Tibial nerve (tissue), 4 donors: ENCODE measurements around the gene DNAJB1. TPM values are rescaled to one million over a fixed set of nuclear protein-coding genes. Genes with fewer than 3 reads are reported as not detected.

Experiments used
- DNase-seq, 2 donors: peaks; one replicate each; pipeline ENCODE4 v3.0.0-alpha.2; 2019; ENCODE audit warnings: low spot score in 2 of 2
- H3K27ac ChIP-seq, 4 donors: fragments of 200-600 bp; sonication (generic) in 3 of 4; one replicate each; pipeline ENCODE4 v1.5.1; 2017 to 2019; ENCODE audit warnings: mild to moderate bottlenecking in 1 of 4
- H3K27me3 ChIP-seq, 2 donors: fragments of 200-600 bp; sonication (generic) in 1 of 2; one replicate each; pipeline versions ENCODE4 v1.5.1 to v1.6.0; 2017 to 2019
- H3K36me3 ChIP-seq, 3 donors: fragments of 200-600 bp; sonication (generic); one replicate each; pipeline ENCODE4 v1.5.1; 2018 to 2019
- H3K4me1 ChIP-seq, 4 donors: fragments of 200-600 bp; sonication (generic) in 3 of 4; one replicate each; pipeline ENCODE4 v1.5.1; 2017 to 2019
- H3K4me3 ChIP-seq, 4 donors: fragments of 200-600 bp; sonication (generic) in 3 of 4; one replicate each; pipeline ENCODE4 v1.5.1; 2017 to 2019; ENCODE audit warnings: mild to moderate bottlenecking in 1 of 4, moderate library complexity in 1 of 4
- H3K9me3 ChIP-seq, 4 donors: fragments of 200-600 bp; sonication (generic) in 3 of 4; one replicate each; pipeline ENCODE4 v1.5.1; 2017 to 2019
- EP300 ChIP-seq, 2 donors: sonication (generic); formaldehyde crosslinking; IDR thresholded peaks; one replicate each; pipeline ENCODE4 v1.6.1; 2017; ENCODE audit warnings: antibody characterized with exemption in 2 of 2, mild to moderate bottlenecking in 1 of 2
- POLR2A ChIP-seq, 2 donors: fragments of 450-650 bp; IDR thresholded peaks; one replicate each; pipeline ENCODE4 v1.6.1; 2017; ENCODE audit warnings: antibody characterized with exemption in 2 of 2, mild to moderate bottlenecking in 2 of 2, moderate library complexity in 2 of 2
- WGBS, 2 donors: methylation state at CpG; one replicate each; pipeline ENCODE4 v1.1.5; 2018; 5-methylcytosine and 5-hydroxymethylcytosine counted together
- total RNA-seq, 4 donors: library from RNA; depleted of rRNA; stranded (reverse); fragments of >200 nt; gene quantifications; one replicate each; pipeline ENCODE4 v1.1.0, GENCODE V29; 2016
- TF ChIP-seq, protein P1 (sequence below), 5 experiments: fragments of 200-600 bp in 3 of 5; fragments of 450-650 bp in 2 of 5; sonication (generic) in 3 of 5; IDR thresholded peaks; one replicate each; pipeline ENCODE4 v1.5.1; 2016 to 2019; ENCODE audit warnings: antibody characterized with exemption in 5 of 5, mild to moderate bottlenecking in 3 of 5, moderate library complexity in 2 of 5

DNAJB1 gene
- total RNA-seq, 4 donors from 2014 or later: 48.9 to 132 (median 73.9) TPM

- peaks cover 0 to 9% (median 0%) of the 10 kb centered on the region in 4 donors for H3K4me1 ChIP-seq
- no peak for DNase-seq
- no peaks in the 10 kb centered on the region for H3K27me3 ChIP-seq
- no peak overlapping the region for H3K4me3 ChIP-seq
- no peaks in the 10 kb centered on the region for H3K9me3 ChIP-seq
- 89 to 93% methylated on average over 14 to 15 of the region's 18 CpGs for WGBS, 2 donors
- H3K36me3 ChIP-seq: peaks cover 0 to 95% (median 4%) of the 10 kb centered on the region in 3 donors
- no peak for TF ChIP-seq POLR2A (IDR thresholded peaks at IDR 0.05)
- TF ChIP-seq, protein P1, sequence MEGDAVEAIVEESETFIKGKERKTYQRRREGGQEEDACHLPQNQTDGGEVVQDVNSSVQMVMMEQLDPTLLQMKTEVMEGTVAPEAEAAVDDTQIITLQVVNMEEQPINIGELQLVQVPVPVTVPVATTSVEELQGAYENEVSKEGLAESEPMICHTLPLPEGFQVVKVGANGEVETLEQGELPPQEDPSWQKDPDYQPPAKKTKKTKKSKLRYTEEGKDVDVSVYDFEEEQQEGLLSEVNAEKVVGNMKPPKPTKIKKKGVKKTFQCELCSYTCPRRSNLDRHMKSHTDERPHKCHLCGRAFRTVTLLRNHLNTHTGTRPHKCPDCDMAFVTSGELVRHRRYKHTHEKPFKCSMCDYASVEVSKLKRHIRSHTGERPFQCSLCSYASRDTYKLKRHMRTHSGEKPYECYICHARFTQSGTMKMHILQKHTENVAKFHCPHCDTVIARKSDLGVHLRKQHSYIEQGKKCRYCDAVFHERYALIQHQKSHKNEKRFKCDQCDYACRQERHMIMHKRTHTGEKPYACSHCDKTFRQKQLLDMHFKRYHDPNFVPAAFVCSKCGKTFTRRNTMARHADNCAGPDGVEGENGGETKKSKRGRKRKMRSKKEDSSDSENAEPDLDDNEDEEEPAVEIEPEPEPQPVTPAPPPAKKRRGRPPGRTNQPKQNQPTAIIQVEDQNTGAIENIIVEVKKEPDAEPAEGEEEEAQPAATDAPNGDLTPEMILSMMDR (IDR thresholded peaks at IDR 0.05): no peak
- TF ChIP-seq EP300 (IDR thresholded peaks at IDR 0.05): no peak
- no peak overlapping the region for H3K27ac ChIP-seq
Observed at GRCh38 chr19:14482172-14482941, 35.8 kb downstream of the DNAJB1 start.

- H3K4me1 ChIP-seq: peaks cover 0 to 26% (median under 1%) of the 10 kb centered on the region in 4 donors
- H3K36me3 ChIP-seq: peaks cover 0 to 84% (median 4%) of the 10 kb centered on the region in 3 donors
- H3K9me3 ChIP-seq: no peaks in the 10 kb centered on the region
- 74 to 81% methylated on average over 5 of the region's 5 CpGs for WGBS, 2 donors
- no peak overlapping the region for H3K4me3 ChIP-seq
- no peak for TF ChIP-seq POLR2A (IDR thresholded peaks at IDR 0.05)
- TF ChIP-seq, protein P1 (IDR thresholded peaks at IDR 0.05): no peak
- TF ChIP-seq EP300 (IDR thresholded peaks at IDR 0.05): no peak
- peaks cover 0 to 6% of the 10 kb centered on the region in 2 donors for H3K27me3 ChIP-seq
- H3K27ac ChIP-seq: no peak overlapping the region
- no peak for DNase-seq
Observed at GRCh38 chr19:14480700-14481079, 37.5 kb downstream of the DNAJB1 start.

GRCh38 chr19:14479975-14480699 lies 38.1 kb downstream of the DNAJB1 start:
- no peak overlapping the region for H3K4me3 ChIP-seq
- peaks cover 0 to 31% (median 6%) of the 10 kb centered on the region in 4 donors for H3K4me1 ChIP-seq
- peaks cover 0 to 81% (median 4%) of the 10 kb centered on the region in 3 donors for H3K36me3 ChIP-seq
- peaks cover 0 to 11% of the 10 kb centered on the region in 2 donors for H3K27me3 ChIP-seq
- no peaks in the 10 kb centered on the region for H3K9me3 ChIP-seq
- WGBS, 2 donors: 51 to 62% methylated on average over 32 to 42 of the region's 43 CpGs
- H3K27ac ChIP-seq: peak overlapping the region in 1 of 4 donors; percentile 26
- DNase-seq: no peak
- no peak for TF ChIP-seq POLR2A (IDR thresholded peaks at IDR 0.05)
- TF ChIP-seq EP300 (IDR thresholded peaks at IDR 0.05): no peak
- TF ChIP-seq, protein P1 (IDR thresholded peaks at IDR 0.05): peak; percentile 71 to 86 (median 85)

DNA sequence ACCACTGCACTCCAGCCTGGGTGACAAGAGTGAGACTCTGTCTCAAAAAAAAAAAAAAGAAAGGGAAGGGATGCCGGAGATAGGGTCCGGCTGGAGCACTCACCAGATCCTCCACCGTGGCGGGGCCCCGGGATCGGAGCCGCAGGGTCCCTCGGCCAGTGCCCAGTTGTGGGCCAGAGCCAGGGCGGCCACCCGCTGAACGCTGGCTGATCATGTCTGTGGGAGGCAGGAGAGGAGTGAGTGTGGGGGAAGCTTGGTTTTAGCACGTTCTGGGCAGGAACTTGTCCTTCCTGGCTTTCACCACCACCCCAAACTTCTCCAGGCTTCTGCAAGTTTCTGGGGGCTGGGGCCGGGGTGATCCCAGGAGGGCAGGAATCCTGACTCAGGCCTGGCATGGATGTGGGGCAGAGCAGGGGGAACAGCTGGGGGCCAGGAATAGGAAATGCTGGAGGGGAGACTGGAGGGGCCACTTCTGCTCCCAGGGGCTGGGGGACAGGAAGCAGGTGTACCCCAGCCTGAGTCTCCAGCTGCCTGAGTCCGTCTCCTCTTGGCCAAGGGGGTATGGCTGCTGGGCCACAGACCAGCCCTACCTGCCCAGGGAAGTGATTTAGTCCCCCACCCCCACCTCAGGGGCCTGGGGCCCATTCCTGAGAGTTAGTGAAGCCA lies 38.8 kb downstream of the DNAJB1 start:
- TF ChIP-seq, protein P1 (IDR thresholded peaks at IDR 0.05): no peak
- TF ChIP-seq POLR2A (IDR thresholded peaks at IDR 0.05) (no peak), EP300 (IDR thresholded peaks at IDR 0.05) (no peak)
- H3K9me3 ChIP-seq: no peaks in the 10 kb centered on the region
- peaks cover 0 to 18% of the 10 kb centered on the region in 2 donors for H3K27me3 ChIP-seq
- H3K4me3 ChIP-seq: no peak overlapping the region
- peak overlapping the region in 1 of 4 donors; percentile 26 for H3K27ac ChIP-seq
- peaks cover 0 to 38% (median 11%) of the 10 kb centered on the region in 4 donors for H3K4me1 ChIP-seq
- no peak for DNase-seq
- 89 to 90% methylated on average over 14 of the region's 14 CpGs for WGBS, 2 donors
- peaks cover 0 to 74% (median 4%) of the 10 kb centered on the region in 3 donors for H3K36me3 ChIP-seq
